Hematopoietic multipotent progenitor cell (in vitro differentiated cells): ENCODE results near the gene DDB1. TPM values are rescaled to one million over a fixed set of nuclear protein-coding genes. Genes with fewer than 3 reads are reported as not detected.

Experiments used
- DNase-seq, 3 donors: peaks; one replicate each; pipeline ENCODE4 v3.0.0-alpha.2; 2011 to 2015; ENCODE audit warnings: low read depth in 2 of 3, low spot score in 2 of 3
- total RNA-seq: library from RNA; depleted of rRNA; stranded (reverse); fragments of >200 nt; gene quantifications from one replicate; pipeline ENCODE4 v1.2.3, GENCODE V29; 2012

The DDB1 gene
- total RNA-seq, 1 donor = 194 TPM

GRCh38 chr11:61357233-61357893 is 24.5 kb upstream of the DDB1 start:
- peak in 2 of 3 donors; percentile 71 to 85 for DNase-seq

- DNase-seq = no peak
These were observed 23.8 kb upstream of the DDB1 start for GRCh38 chr11:61356706-61357105.

- no peak for DNase-seq
These were observed 21.3 kb upstream of the DDB1 start for GRCh38 chr11:61354208-61354607.

GRCh38 chr11:61353131-61354067 is 20.5 kb upstream of the DDB1 start:
- DNase-seq = no peak

- DNase-seq = no peak
These were observed 19.1 kb upstream of the DDB1 start for GRCh38 chr11:61352038-61352437.

GRCh38 chr11:61350803-61351202 is 17.9 kb upstream of the DDB1 start:
- DNase-seq = no peak

- no peak for DNase-seq
These were observed 17.4 kb upstream of the DDB1 start for GRCh38 chr11:61350336-61350735.

GRCh38 chr11:61349916-61350315 is 17.0 kb upstream of the DDB1 start:
- DNase-seq = no peak

- DNase-seq = no peak
These were observed 16.4 kb upstream of the DDB1 start for GRCh38 chr11:61349189-61349751.

GRCh38 chr11:61347916-61348461 is 15.1 kb upstream of the DDB1 start:
- DNase-seq = no peak

- no peak for DNase-seq
These were observed 13.3 kb upstream of the DDB1 start for GRCh38 chr11:61345954-61346843.

GRCh38 chr11:61345170-61345610 is 12.3 kb upstream of the DDB1 start:
- DNase-seq = no peak

GRCh38 chr11:61343792-61344745 is 11.2 kb upstream of the DDB1 start:
- no peak for DNase-seq

GRCh38 chr11:61342207-61342803 is 9.4 kb upstream of the DDB1 start:
- DNase-seq = no peak

GRCh38 chr11:61341706-61342105 is 8.8 kb upstream of the DDB1 start:
- DNase-seq = no peak

- no peak for DNase-seq
These were observed 8.1 kb upstream of the DDB1 start for GRCh38 chr11:61340979-61341378.

GRCh38 chr11:61339490-61339878 is 6.6 kb upstream of the DDB1 start:
- DNase-seq = no peak

GRCh38 chr11:61338783-61339489 is 6.0 kb upstream of the DDB1 start:
- DNase-seq = no peak
